Thymus (tissue), 11 donors: ENCODE data around the gene TMEM135. TPM values are rescaled to one million over a fixed set of nuclear protein-coding genes. Genes with fewer than 3 reads are reported as not detected.
A peak's percentile ranks its signal among the peaks of the same experiment; 100 is the strongest.

Experiments
- DNase-seq, 9 donors: peaks; one replicate each; pipeline ENCODE4 v3.0.0-alpha.2; 2013; ENCODE audit warnings: low spot score in 9 of 9, low read depth in 6 of 9, missing footprints in 1 of 9
- H3K27ac ChIP-seq, 2 donors: one replicate each; pipeline ENCODE4 v1.5.1; 2013; ENCODE audit warnings: control low read depth in 1 of 2, low read depth in 1 of 2, low read length in 1 of 2, mild to moderate bottlenecking in 1 of 2, moderate library complexity in 1 of 2
- H3K27me3 ChIP-seq, 2 donors: one replicate each; pipeline ENCODE4 v1.5.1; 2013; ENCODE audit warnings: low read length in 1 of 2; ENCODE audit not compliant: control insufficient read depth in 2 of 2, insufficient read depth in 1 of 2
- H3K36me3 ChIP-seq, 2 donors: one replicate each; pipeline ENCODE4 v1.5.1; 2013; ENCODE audit warnings: low read length in 1 of 2, mild to moderate bottlenecking in 1 of 2, moderate library complexity in 1 of 2; ENCODE audit not compliant: control insufficient read depth in 2 of 2, insufficient read depth in 2 of 2
- H3K4me1 ChIP-seq, 2 donors: one replicate each; pipeline ENCODE4 v1.5.1; 2013; ENCODE audit warnings: low read length in 2 of 2; ENCODE audit not compliant: control insufficient read depth in 2 of 2, insufficient read depth in 2 of 2
- H3K4me3 ChIP-seq, 2 donors: one replicate each; pipeline ENCODE4 v1.5.1; 2013; ENCODE audit warnings: low read length in 2 of 2, control low read depth in 1 of 2, mild to moderate bottlenecking in 1 of 2
- H3K9me3 ChIP-seq, 2 donors: one replicate each; pipeline ENCODE4 v1.5.1; 2013; ENCODE audit warnings: low read length in 1 of 2, mild to moderate bottlenecking in 1 of 2; ENCODE audit not compliant: control insufficient read depth in 2 of 2, insufficient read depth in 1 of 2
- WGBS: extraction: QIAGEN DNeasy Blood & Tissue Kit; methylation state at CpG from one replicate; pipeline ENCODE4 v1.1.7; 2013; 5-methylcytosine and 5-hydroxymethylcytosine counted together
- polyA plus RNA-seq: library from polyadenylated mRNA; stranded (reverse); fragments of 200-250 nt; gene quantifications from one replicate; pipeline ENCODE4 v1.2.3, GENCODE V29; 2013
- total RNA-seq: library from RNA; stranded (reverse); fragments of 120-200 nt; gene quantifications from one replicate; pipeline ENCODE4 v1.2.4, GENCODE V29; 2013
- donor health status: healthy.

Gene TMEM135
- total and polyA plus RNA-seq, 2 donors: 10.8 to 11.1 TPM

DNA sequence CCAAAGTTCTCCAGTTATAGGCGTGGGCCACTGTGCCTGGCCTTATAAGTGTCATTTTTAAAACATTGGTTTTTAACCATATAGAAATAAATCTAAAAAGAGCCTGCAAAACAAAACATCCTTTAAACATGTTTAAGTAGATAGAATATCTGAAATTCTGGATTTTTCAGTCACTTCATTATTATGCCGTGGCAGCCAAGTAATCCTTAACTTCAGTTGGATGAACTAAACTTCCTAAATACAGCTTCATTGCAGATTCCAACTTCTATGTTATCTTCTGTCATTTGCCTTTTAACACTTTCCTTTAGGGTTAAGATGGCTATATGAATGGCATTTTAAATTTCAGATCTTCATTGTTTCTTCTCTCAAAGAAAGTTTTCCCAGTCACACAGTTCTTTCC is 291.4 kb downstream of the TMEM135 start:
- DNase-seq: no peak
- H3K27ac ChIP-seq: no peak overlapping the region
- H3K4me1 ChIP-seq: no peaks in the 10 kb centered on the region
- H3K4me3 ChIP-seq: no peak overlapping the region
- H3K36me3 ChIP-seq: peaks cover 0 to 2% of the 10 kb centered on the region in 2 donors
- H3K9me3 ChIP-seq: no peaks in the 10 kb centered on the region
- 97% methylated on average over 2 of the region's 2 CpGs for WGBS
- H3K27me3 ChIP-seq: no peaks in the 10 kb centered on the region

DNA sequence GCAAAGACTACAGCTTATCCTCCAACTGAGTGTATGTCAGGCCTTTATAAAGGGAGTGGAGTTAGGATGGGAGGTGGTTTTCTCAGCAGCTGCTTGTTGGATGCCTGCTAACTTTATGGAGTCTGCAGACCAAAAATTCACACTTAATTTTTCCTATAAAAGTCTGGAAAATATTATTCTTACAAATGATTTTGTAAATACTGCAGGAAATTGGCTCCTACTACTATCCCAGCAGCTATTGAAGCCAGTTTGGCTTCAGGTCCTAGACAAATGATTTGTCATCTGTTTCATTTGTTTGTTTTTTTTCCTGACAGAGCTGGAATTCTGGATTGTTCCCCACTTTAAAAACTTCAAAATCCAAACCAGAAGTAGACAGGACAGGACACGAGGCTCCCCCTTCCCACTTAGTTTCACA is 292.5 kb downstream of the TMEM135 start:
- no peaks in the 10 kb centered on the region for H3K9me3 ChIP-seq
- H3K4me1 ChIP-seq: no peaks in the 10 kb centered on the region
- no peaks in the 10 kb centered on the region for H3K27me3 ChIP-seq
- no peak overlapping the region for H3K4me3 ChIP-seq
- no peak for DNase-seq
- no peak overlapping the region for H3K27ac ChIP-seq
- 96% methylated on average over 1 of the region's 1 CpG for WGBS
- peaks cover 0 to 2% of the 10 kb centered on the region in 2 donors for H3K36me3 ChIP-seq

DNA sequence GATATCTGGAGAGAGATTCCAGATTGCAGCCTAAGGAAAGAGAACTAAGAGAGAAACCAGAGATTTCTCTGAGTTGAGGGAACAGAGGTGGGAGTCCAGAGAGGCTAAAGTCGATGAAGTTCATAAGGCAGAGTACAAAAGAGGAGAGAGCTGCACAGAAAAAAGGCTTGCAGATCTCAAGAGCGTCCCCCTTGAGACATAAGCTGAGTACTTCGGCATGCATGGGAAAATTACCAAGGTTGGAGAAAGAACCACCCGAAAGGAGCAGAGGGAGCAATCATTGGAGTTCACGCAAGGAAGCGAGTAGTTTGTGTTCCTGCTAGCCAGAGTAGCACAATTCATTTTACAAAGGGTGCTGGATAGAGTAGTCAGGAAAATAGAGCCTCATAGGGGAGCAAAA is 293.5 kb downstream of the TMEM135 start:
- 99% methylated on average over 6 of the region's 6 CpGs for WGBS
- no peaks in the 10 kb centered on the region for H3K4me1 ChIP-seq
- no peak for DNase-seq

DNA sequence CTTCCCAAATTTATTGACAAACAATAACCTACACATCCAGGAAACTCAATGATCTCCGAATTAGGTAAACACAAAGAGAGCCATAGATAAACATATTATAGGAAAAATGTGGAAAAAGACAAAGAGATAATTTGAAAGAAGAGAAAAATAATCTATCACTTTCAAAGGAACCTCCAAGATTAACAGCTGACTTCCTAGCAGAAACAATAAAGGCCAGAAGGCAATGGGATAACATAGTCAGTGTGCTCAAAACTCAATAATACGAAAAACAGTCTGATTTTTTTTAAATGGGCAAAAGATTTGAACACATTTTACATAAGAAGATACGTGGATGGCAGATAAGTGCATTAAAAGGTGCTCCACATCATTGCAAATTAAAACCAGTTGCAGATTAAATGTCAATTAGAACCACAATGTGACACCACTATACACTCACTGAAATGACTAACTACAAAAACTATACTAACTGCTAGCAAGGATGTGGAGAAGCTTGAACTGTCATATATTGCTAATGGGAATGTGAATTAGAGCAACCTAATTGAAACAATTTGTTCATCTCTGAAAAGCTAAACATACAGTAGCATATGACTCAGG is 300.4 kb downstream of the TMEM135 start:
- H3K4me1 ChIP-seq: no peaks in the 10 kb centered on the region
- H3K27me3 ChIP-seq: no peaks in the 10 kb centered on the region
- no peaks in the 10 kb centered on the region for H3K36me3 ChIP-seq
- DNase-seq: no peak
- H3K27ac ChIP-seq: no peak overlapping the region
- H3K9me3 ChIP-seq: peaks cover 0 to 3% of the 10 kb centered on the region in 2 donors
- H3K4me3 ChIP-seq: no peak overlapping the region
- 96% methylated on average over 3 of the region's 3 CpGs for WGBS

More for the DNA sequence above, 293.5 kb downstream of the TMEM135 start:
- no peak overlapping the region for H3K4me3 ChIP-seq
- no peaks in the 10 kb centered on the region for H3K36me3 ChIP-seq
- H3K27me3 ChIP-seq: no peaks in the 10 kb centered on the region
- no peak overlapping the region for H3K27ac ChIP-seq
- no peaks in the 10 kb centered on the region for H3K9me3 ChIP-seq

DNA sequence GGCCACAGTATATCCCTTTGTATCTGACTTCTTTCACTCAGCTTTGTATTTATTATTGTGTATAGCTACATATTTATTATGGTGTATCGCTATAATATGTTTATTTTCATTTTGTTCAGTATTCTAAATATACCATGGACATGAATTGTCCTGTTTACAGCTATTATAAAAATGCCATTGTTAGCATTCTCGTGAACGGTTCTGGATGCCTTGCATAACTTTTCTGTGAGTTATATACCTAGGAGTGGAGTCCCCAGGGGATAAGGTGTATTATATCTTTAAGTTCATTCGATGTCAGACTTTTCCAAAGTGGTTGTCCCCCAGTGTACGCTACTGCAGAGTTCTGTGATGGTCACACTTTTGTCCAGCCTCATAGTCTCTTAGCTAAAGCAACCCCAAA is 301.7 kb downstream of the TMEM135 start:
- no peak overlapping the region for H3K27ac ChIP-seq
- H3K4me3 ChIP-seq: no peak overlapping the region
- WGBS: 98% methylated on average over 5 of the region's 5 CpGs

DNA sequence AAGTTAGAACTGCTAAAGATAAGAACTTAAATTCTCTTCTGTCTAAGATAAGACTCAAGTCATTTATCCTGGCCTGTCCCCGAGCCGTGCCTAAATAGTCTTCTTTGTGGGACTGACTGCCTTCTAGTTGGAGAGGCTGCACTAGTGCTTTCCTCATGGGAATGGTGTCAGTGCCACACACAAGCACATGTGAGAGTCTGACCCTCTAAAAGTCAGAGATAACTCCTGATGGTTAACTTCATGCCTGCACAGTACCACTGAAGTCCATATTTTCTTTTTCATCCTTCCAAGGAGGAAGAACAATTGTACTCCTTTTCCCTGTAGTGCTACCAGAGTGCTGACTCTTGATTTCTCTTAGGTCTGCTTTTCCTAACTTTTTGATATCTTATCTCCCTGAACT is 309.7 kb downstream of the TMEM135 start:
- 96% methylated on average over 2 of the region's 2 CpGs for WGBS
- H3K4me1 ChIP-seq: no peaks in the 10 kb centered on the region
- H3K36me3 ChIP-seq: no peaks in the 10 kb centered on the region
- H3K27ac ChIP-seq: no peak overlapping the region
- no peak overlapping the region for H3K4me3 ChIP-seq
- no peaks in the 10 kb centered on the region for H3K9me3 ChIP-seq
- no peaks in the 10 kb centered on the region for H3K27me3 ChIP-seq
- DNase-seq: no peak

More for the DNA sequence above, 301.7 kb downstream of the TMEM135 start:
- DNase-seq: no peak
- Histone ChIP-seq H3K36me3 (no peaks in the 10 kb centered on the region), H3K4me1 (no peaks in the 10 kb centered on the region), H3K27me3 (no peaks in the 10 kb centered on the region), H3K9me3 (peaks cover 0 to 3% of the 10 kb centered on the region in 2 donors)

DNA sequence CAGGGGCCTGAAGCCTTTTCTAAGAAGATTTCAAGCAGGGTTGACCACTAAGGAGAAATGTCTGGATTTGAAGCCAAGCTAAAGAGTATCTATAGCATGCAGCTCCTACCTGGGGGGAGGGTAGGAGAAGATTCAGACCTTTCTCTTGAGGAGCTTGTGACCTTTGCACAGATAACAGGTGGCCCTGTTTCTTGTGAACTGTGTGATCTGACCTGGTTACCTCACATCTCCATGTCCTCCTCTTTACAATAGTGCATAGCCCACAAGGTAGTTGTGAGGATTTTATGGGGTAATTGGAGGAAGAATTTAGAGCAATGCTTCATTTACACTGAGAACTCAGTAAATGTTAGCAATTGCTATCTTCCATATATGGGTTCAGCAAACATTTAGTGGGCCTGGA is 310.1 kb downstream of the TMEM135 start:
- H3K9me3 ChIP-seq: no peaks in the 10 kb centered on the region
- peaks cover 0 to 4% of the 10 kb centered on the region in 2 donors for H3K4me1 ChIP-seq
- H3K36me3 ChIP-seq: no peaks in the 10 kb centered on the region
- H3K27ac ChIP-seq: no peak overlapping the region
- no peak for DNase-seq
- peaks cover 0 to 2% of the 10 kb centered on the region in 2 donors for H3K27me3 ChIP-seq
- no peak overlapping the region for H3K4me3 ChIP-seq

DNA sequence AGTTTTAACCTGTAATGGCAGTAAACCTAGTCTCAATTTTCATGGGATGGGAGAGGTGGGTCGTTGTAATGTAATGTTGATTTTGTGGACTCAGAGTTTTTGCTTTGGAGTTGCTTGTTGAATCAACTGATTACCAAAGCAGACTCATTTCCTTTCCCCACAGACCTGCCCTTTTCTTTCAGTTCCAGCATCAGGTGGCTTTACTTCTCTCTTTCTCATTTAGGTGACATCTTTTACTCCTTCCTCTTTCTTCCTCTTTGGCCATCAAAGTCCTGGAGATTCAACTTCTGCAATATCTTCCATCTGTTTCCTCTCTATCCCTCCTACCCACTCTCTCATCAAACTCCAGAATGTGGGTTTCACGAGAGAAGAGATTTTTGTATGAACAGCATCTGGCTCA is 313.9 kb downstream of the TMEM135 start:
- Histone ChIP-seq H3K27ac (no peak overlapping the region), H3K27me3 (peaks cover 0 to 2% of the 10 kb centered on the region in 2 donors), H3K4me3 (no peak overlapping the region), H3K4me1 (peaks cover 0 to 7% of the 10 kb centered on the region in 2 donors), H3K36me3 (no peaks in the 10 kb centered on the region), H3K9me3 (no peaks in the 10 kb centered on the region)
- DNase-seq: no peak
- 5% methylated on average over 2 of the region's 2 CpGs for WGBS

DNA sequence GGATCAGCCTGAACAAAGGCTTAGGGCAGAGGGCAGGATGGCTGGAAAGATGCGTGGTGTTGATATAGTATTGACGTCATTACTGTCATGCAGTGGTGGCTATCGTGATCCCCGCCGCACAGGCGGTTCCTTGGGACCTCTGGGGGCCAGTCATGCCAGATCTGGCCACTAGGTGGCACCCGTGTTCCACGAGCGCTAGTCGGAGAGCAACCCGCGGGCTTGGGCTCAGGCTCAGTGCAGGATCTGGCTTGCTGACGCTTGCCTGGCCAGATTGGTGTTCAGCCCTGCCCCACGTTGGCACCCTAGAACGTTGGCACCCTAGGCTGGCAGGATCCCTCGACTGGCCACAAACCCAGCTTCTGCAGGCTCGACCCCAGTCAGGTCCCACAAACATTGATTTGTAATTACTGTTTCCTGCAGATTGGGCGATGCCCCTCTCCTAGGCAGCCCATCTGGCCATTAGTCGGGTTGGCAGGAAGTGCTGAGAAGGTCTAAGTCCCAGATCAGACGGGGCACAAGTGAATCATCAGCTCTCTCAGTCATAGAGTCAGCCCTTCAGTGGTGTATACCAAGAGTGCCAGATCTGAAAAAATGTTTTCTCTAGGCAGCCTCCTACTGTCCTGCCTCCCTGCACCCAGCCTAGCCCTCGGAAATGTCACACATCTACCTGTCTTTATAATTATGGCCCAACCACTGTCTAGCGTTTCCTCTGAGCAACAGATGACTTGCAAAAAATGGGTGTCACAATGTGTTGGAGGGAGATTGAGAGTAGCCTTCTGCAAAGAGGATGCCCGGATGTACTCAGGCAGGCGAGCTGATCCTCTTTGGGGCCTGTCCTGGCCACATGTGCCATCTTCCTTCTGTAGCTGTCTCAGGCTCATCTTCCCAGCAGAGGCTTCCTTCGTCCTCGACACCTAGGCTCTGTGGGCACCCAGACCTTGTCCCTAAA is 315.3 kb downstream of the TMEM135 start:
- peak; percentile 37 to 88 (median 57) for DNase-seq
- whole genome bisulfite sequencing: 19% methylated on average over 26 of the region's 26 CpGs
- Histone ChIP-seq H3K9me3 (no peaks in the 10 kb centered on the region), H3K27ac (no peak overlapping the region), H3K36me3 (no peaks in the 10 kb centered on the region), H3K27me3 (peaks cover 0 to 2% of the 10 kb centered on the region in 2 donors), H3K4me3 (no peak overlapping the region), H3K4me1 (peaks cover 0 to 7% of the 10 kb centered on the region in 2 donors)
